Skin epidermis (tissue), 12 donors: ENCODE results near the gene FCSK.

ENCODE experiments used
- H3K27ac ChIP-seq, 21 experiments: fragments of 200-600 bp; sonication (generic) in 11 of 21; one replicate each; pipeline ENCODE4 v1.5.0; 2020; ENCODE audit warnings: mild to moderate bottlenecking in 3 of 21, inconsistent platforms in 2 of 21, moderate library complexity in 2 of 21
- H3K4me3 ChIP-seq, 7 experiments: fragments of 200-600 bp; sonication (generic) in 2 of 7; one replicate each; pipeline ENCODE4 v1.5.0; 2020; ENCODE audit warnings: inconsistent platforms in 2 of 7, mild to moderate bottlenecking in 2 of 7, moderate library complexity in 1 of 7

FCSK gene

DNA sequence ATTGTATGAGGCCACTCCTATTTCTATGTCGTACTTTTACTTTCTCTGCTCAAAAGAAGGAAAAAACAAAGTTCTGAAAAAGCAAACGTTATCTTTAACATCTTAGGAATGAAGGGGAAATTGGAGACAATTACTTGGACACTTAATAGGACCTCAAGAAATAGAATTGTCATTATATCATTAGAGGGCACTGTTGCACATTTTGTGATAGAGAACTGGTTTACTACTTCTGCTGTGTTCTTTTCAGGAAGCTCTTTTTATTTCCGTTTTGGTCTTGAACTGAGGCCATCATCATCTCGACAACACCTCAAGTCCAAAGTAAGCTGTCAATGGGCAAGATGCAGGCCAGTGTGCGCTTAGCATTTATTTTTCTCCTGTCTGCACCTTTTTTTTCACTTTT lies 54.4 kb downstream of the FCSK start:
- H3K4me3 ChIP-seq, result no peak overlapping the region
- peak overlapping the region in 2 of 21 experiments; percentile 38 to 50 for H3K27ac ChIP-seq

DNA sequence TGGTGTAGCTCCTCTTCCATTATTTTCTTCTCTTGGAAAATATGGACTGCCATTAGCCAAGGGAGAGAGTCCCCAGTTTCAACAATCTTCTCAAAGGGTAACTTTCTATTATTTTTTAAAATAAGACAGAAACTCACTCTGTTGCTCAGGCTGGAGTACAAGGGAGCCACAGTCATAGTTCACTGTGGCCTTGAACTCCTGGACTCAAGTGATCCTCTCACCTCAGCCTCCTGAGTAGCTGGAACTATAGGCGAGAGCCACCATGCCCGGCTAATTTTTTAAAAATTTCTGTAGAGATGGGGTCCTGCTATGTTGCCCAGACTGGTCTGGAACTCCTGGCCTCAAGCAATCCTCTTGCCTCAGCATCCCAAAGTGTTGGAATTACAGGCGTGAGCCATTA lies 55.8 kb downstream of the FCSK start:
- Histone ChIP-seq H3K27ac (no peak overlapping the region), H3K4me3 (no peak overlapping the region)

DNA sequence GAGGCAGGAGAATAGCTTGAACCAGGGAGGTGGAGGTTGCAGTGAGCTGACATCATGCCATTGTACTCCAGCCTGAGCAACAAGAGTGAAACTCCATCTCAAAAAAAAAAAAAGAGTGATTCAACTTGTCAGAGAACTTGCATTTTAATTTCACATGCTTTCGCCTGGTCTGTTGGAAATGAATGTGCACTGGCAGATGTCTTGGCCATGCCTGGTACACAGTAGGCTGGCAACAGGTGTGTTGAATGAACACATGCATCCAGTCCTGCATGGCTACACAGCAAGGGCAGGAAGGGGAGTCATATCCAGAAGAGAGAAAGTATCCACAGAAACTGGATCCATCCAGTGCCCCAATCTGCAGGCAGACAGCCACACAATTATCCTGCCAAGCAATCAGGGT lies 57.4 kb downstream of the FCSK start:
- H3K27ac ChIP-seq, result no peak overlapping the region

DNA sequence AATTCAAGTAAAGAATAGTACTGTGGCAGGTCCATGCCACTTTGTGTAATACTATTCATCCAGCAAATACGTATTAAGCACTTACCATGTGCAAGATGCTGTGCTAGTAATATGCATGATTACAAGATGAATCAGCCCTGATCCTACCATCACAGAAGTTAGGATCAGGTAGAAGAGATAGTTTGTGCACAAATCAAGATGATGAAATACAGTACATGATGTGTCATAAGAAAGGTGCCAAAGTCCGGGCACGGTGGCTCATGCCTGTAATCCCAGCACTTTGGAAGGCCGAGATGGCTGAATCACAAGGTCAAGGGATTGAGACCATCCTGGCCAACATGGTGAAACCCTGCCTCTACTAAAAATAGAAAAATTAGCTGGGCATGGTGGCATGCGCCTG lies 58.1 kb downstream of the FCSK start:
- Histone ChIP-seq H3K27ac (no peak overlapping the region), H3K4me3 (no peak overlapping the region)

More for the DNA sequence above, 57.4 kb downstream of the FCSK start:
- no peak overlapping the region for H3K4me3 ChIP-seq

DNA sequence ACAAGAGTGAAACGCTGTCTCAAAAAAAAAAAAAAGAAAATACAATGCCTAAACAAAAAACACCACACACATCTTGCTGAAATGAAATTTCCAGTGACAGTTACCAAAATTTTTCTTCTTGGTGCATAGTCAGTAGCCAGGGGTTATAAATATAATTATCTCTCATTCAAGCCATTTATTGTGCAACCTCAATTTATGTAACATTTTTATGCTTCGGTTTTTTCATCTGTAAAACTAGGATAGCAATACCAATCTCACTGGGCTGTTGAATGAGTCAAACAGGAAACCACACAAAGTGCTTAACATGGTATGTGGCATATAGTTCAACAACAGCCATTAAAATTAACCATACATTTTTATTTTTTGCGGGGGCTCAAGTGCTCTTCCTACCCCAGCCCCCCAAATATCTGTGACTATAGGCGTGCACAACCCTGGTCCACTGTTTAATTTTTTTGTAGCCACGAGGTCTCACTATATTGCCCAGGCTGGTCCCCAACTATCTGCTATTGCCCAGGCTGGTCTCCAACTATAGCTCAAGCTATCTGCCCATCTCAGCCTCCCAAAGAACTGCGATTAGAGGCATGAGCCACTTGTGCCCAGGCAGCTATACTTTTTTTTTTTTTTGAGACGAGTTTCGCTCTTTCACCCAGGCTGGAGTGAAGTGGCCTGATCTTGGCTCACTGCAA lies 66.4 kb downstream of the FCSK start:
- H3K4me3 ChIP-seq, result no peak overlapping the region
- peak overlapping the region in 7 of 21 experiments; percentile 17 to 69 (median 49) for H3K27ac ChIP-seq

DNA sequence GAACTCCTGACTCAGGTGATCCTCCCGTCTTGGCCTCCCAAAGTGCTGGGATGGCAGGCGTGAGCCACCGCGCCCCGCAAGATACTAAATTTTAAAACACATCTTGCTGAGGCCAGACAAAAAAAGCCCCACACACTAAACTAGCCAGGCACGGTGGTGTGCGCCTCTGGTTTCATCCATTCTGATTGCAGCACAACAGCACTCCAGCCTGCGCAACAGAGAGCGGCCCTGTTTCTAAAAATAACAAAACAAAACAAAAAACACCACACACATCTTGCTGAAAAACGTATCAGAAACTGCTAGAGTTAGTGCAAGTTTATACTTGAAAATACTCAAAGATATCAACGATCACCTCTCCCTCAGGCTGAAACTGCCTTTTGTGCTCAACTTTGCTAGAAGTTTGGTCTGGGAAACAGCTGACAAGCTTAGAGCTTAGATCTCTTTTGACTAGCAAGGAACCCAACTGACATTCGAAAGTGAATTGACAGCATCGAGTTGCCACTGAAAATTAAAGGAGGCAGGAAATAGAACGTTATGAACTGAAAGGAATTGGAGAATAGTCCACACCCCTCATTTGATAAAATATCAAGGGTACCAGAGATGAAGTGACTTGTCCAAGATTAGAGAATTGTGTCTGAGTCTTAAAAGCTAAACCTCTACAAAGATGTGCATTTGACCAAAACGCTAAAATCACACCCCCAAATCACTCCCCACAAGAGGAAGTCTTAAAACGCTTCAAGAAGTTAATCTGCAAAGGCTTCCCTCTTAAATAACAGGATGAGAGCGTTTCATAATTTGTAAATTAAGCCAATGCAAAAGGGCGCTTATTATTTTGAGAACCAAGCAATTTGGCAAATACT lies 68.1 kb downstream of the FCSK start:
- peak overlapping the region; percentile 68 to 95 (median 89) for H3K4me3 ChIP-seq
- H3K27ac ChIP-seq, result peak overlapping the region in 20 of 21 experiments; percentile 78 to 94 (median 92)

DNA sequence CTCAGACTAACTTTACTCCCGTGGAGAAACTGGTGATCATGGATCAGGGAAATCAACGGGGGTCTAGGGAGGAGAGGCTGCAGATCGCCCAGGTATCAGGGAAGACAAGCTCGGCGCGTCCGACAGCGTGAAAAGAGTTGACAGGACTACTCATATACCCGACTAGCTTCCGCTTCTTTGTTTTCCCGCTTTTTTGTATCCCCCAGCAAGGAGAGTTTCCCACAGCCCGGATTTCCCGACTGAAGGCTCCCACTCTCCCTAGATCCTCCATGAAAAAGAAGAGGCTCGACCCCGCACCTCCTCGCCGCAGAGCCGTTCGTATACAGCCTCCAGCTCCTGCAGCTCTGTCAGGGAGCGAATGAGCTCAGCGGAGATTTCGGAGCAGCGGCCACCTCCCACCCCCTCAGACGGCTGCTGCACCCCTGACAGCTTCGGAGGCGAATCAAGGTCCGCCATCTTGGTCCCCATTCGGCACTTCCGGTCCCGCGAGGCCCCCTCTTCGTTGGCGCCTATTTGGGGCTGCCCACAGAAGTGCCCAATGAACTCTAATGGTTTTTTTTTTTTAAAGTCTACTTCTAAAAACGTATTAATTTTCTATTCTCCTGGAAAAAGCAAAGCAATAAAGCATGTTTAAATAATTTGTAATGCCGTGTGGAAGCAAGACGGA lies 68.8 kb downstream of the FCSK start, which contains the start of gene COG4:
TSS of gene COG4 (minus strand) at position 479 of the 667 bp plus-strand sequence. CDS start at position 468, 11 bp downstream.
- Histone ChIP-seq H3K27ac (peak within 1 kb of the TSS; percentile 78 to 94 (median 91)), H3K4me3 (peak within 1 kb of the TSS; percentile 68 to 95 (median 89))

DNA sequence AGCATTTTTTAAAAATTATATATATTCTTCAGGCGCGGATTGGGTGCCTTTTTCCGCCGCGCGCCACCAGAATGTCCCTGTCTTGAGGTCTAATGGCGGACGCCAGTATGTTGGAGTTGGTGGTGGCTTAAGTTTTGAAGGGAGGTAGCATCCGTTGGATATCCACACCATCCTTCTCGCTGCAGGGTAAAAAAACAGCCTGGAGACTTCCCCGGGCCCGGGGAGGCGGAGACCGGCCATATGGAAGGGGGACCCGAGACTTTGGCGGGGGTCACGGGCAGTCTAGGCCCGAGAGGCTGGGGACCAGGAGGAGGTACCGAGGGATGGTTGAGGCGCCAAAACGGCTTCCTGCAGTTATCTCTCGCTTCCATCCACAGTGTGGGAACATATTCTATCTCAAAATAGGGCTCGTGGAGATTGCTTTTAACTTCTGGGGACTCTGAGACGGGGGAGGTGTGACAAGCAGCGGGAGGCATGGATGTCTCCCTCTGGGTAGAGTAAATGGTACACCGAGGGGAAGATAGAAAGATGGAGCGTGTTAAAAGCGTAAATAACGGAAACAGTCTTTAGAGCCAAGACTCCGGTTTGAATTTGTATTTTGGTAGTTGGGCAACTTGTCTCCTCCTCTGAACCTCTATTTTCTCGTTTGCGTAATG lies 69.5 kb downstream of the FCSK start, which contains the start of gene SF3B3:
TSS of gene SF3B3 (plus strand) at position 74 of the 656 bp plus-strand sequence. CDS start 2,841 bp downstream, outside the sequence.
- Histone ChIP-seq H3K4me3 (peak within 1 kb of the TSS; percentile 68 to 95 (median 89)), H3K27ac (peak within 1 kb of the TSS; percentile 78 to 94 (median 91))

DNA sequence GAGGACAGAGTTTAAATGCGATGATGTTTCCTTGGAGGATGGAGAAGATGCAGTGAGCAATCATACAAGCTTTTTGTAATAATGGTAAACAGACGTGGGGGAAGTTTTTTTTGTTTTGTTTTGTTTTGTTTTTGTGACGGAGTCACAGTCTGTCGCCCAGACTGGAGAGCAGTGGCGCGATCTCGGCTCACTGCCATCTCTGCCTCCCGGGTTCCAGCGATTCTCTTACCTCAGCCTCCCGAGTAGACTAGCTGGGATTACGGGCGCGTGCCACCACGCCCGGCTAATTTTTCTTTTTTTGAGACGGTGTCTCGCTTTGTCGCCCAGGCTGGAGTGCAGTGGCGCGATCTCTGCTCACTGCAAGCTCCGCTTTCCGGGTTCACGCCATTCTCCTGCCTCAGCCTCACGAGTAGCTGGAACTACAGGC lies 70.0 kb downstream of the FCSK start:
- H3K4me3 ChIP-seq, result peak overlapping the region; percentile 68 to 95 (median 89)

DNA sequence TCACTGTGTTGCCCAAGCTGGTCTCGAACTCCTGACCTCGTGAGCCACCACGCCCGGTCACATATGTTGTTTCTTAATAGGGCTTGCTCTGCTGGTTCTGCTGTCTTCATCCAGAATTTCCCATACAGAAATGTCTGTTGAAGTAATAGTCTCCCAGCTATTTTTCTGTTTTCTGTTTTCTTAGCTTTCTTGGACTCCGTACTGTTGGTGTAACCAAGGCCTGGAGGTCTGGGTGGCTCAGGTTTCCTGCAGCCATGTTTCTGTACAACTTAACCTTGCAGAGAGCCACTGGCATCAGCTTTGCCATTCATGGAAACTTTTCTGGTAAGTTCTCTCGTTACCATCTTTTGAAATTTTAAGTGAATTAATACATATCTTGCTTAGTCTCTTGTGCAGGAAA lies 72.0 kb downstream of the FCSK start:
- Histone ChIP-seq H3K4me3 (no peak overlapping the region), H3K27ac (peak overlapping the region in 1 of 21 experiments; percentile 19)

More for the DNA sequence above, 70.0 kb downstream of the FCSK start:
- H3K27ac ChIP-seq, result peak overlapping the region in 20 of 21 experiments; percentile 78 to 94 (median 92)

DNA sequence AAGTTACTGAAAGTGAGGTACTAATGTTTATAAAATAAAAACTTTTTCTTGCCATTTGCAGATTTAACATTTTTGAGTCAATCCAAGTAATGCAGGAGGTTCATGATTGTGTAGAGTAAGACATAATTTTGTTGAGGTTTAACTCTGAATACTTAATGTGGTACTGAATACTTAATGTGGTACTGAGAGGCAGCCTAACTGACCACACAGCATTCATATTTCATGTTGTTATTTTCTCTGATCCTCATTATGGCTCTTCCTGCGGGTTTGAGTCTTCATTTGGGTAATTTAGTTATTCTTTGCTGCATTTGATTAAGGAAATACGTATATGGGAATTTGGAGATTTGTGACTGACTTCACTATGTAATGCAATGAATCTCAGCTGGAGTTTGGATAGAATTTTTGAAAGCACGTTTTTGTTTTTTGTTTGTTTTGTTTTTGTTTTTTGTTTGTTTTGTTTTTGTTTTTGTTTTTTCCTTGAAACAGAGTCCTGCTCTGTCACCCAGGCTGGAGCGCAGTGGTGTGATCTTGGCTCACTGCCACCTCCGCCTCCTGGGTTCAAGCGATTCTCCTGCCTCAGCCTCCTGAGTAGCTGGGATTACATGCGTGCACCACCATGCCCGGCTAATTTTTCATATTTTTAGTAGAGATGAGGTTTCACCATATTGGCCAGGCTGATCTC lies 73.1 kb downstream of the FCSK start:
- H3K27ac ChIP-seq, result peak overlapping the region in 1 of 21 experiments; percentile 19
- H3K4me3 ChIP-seq, result no peak overlapping the region

DNA sequence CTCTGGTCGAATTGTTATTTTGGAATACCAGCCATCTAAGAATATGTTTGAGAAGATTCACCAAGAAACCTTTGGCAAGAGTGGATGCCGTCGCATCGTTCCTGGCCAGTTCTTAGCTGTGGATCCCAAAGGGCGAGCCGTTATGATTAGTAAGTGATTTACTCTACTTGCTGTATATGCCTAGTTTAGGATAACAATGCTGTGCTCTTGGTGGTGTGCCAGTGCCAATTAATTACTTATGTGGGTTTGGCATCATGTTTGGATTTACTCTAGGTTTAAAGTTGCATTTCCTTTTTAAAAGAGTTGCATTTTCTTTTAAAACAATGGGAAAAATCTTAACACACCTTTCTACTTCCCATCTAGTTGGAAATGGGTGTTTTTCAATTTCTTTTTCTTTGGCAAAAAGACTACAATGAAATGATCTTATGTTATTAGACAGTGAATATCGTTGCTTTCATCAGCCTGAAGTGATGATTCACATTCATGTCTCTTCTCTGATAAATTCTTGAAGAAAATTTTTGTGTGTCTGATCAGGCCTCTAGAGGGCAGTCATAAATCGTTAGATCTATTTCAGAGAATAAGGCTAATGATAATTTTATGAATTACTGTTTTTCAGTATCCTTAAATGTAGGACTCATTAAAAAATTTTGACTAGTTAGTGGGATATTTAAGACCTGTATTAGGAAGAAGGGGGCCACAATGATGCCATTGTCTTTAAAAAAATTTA lies 74.8 kb downstream of the FCSK start:
- peak overlapping the region in 2 of 21 experiments; percentile 4 to 32 for H3K27ac ChIP-seq
- no peak overlapping the region for H3K4me3 ChIP-seq
